Tibial artery (tissue), 4 donors: ENCODE data around the gene CERT1.
A peak's percentile ranks its signal among the peaks of the same experiment; 100 is the strongest.
"Not testable (repeated sequence)": the region's sequence is repeated elsewhere in the genome, so short reads cannot be mapped to it uniquely, and the experiment has no call there.

Experiments
- DNase-seq, 2 donors: peaks; one replicate each; pipeline ENCODE4 v3.0.0-alpha.2; 2019
- H3K27ac ChIP-seq, 2 donors: fragments of 200-600 bp; sonication (generic) in 1 of 2; 1 replicate in 1 of 2; 2 replicates in 1 of 2; pipeline ENCODE4 v1.5.1; 2018 to 2019; ENCODE audit warnings: mild to moderate bottlenecking in 1 of 2
- H3K27me3 ChIP-seq, 2 donors: fragments of 200-600 bp; sonication (generic) in 1 of 2; one replicate each; pipeline versions ENCODE4 v1.5.1 to v1.6.0; 2016 to 2019
- H3K36me3 ChIP-seq, 3 donors: fragments of 200-600 bp; sonication (generic) in 2 of 3; one replicate each; pipeline ENCODE4 v1.5.1; 2016 to 2019; ENCODE audit warnings: mild to moderate bottlenecking in 2 of 3
- H3K4me1 ChIP-seq, 4 donors: fragments of 200-600 bp; sonication (generic) in 2 of 4; 1 replicate in 3 of 4; 2 replicates in 1 of 4; pipeline ENCODE4 v1.5.1; 2016 to 2019
- H3K4me3 ChIP-seq, 2 donors: fragments of 200-600 bp; sonication (generic) in 1 of 2; 1 replicate in 1 of 2; 2 replicates in 1 of 2; pipeline ENCODE4 v1.5.1; 2018 to 2019; ENCODE audit warnings: mild to moderate bottlenecking in 2 of 2
- H3K9me3 ChIP-seq, 3 donors: fragments of 200-600 bp; sonication (generic) in 1 of 3; one replicate each; pipeline ENCODE4 v1.5.1; 2016 to 2019
- CTCF ChIP-seq, 2 experiments: fragments of 200-600 bp in 1 of 2; fragments of 450-650 bp in 1 of 2; IDR thresholded peaks; one replicate each; pipeline ENCODE4 v1.5.1; 2017 to 2019; ENCODE audit warnings: antibody characterized with exemption in 2 of 2, mild to moderate bottlenecking in 1 of 2, moderate library complexity in 1 of 2
- intact Hi-C: fragments of 100-400 bp; cut with DNase I; formaldehyde crosslinking; loops from one replicate; pipeline ENCODE4 v1.15.0; 2023; ENCODE audit warnings: low total_unique reads

Gene CERT1, protein sequence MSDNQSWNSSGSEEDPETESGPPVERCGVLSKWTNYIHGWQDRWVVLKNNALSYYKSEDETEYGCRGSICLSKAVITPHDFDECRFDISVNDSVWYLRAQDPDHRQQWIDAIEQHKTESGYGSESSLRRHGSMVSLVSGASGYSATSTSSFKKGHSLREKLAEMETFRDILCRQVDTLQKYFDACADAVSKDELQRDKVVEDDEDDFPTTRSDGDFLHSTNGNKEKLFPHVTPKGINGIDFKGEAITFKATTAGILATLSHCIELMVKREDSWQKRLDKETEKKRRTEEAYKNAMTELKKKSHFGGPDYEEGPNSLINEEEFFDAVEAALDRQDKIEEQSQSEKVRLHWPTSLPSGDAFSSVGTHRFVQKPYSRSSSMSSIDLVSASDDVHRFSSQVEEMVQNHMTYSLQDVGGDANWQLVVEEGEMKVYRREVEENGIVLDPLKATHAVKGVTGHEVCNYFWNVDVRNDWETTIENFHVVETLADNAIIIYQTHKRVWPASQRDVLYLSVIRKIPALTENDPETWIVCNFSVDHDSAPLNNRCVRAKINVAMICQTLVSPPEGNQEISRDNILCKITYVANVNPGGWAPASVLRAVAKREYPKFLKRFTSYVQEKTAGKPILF

DNA sequence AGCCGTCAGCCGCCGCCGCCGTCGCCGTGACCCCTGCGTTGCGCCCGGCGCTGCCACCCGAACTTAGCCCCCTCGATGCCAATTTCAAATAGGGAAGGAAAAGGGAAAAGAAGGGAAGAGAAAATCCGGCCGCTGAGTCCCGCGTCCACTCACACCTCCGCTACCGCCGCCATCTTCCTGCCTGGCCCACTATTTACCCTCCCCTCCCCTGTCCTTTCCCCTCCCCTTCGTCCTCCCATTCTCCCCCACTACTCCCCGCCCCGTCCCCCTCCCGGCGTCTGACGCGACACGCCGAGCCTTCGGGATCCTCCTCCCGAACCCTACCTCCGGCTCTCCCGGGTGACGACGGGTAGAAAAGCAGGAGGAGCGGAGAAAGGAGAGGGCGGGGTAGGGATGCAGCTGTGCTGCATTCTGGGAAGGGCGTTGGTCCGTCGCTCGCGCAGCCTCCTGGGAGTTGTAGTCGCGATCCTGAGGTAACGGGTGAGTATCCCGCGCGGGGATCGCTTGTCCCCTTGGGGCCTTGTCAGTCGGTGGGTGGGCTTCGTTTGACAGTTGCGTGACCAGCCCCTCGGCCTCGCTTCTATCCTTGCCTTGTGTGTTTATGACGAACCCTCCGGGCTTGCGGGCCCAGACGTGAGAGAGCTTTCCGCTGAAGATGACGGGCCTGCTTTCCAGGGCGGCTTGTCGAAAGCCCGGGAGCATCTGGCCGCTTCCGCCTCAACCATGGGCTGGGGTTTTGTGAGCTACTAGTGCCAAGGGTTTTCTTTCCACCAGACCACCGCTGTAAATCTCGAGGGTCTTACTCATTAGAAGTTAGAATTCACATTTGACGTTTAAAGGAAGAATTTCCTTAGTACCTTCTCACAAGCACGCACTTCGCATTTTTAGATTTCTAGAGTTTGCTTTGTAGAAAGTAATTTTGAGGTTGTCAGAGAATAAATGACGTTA lies at the start of gene CERT1, which contains the start of gene POLK:
TSS of gene CERT1 (minus strand) at position 195 of the 948 bp plus-strand sequence. CDS start 422 bp downstream, outside the sequence.
TSS of gene POLK (plus strand) at position 457 of the 948 bp plus-strand sequence.
- H3K27me3 ChIP-seq = no peaks in the 10 kb centered on the region
- no peaks in the 10 kb centered on the region for H3K9me3 ChIP-seq
- H3K4me3 ChIP-seq = peak within 1 kb of the TSS; percentile 81 to 92
- intact Hi-C loops = loop anchor here (2.0 to 5.0 kb wide), 2 partner anchors 205 to 459 kb away; partner anchors contain the start of genes GCNT4 and POC5
- peak within 1 kb of the TSS; percentile 93 to 97 for H3K27ac ChIP-seq
- H3K36me3 ChIP-seq = no peaks in the 10 kb centered on the region
- no peak for TF ChIP-seq CTCF (IDR thresholded peaks at IDR 0.05)
- DNase-seq = peak; percentile 98 to 99
- H3K4me1 ChIP-seq = peaks cover 0 to 46% (median 16%) of the 10 kb centered on the region in 4 donors

GRCh38 chr5:75560655-75561054 lies 49.2 kb upstream of the CERT1 start:
- H3K9me3 ChIP-seq, DNase-seq, H3K4me3 ChIP-seq, H3K27me3 ChIP-seq, intact Hi-C loops, H3K27ac ChIP-seq: not testable (repeated sequence)
- Histone ChIP-seq H3K36me3 (peaks cover 1 to 14% (median 14%) of the 10 kb centered on the region in 3 donors), H3K4me1 (peaks cover 0 to 23% (median 2%) of the 10 kb centered on the region in 4 donors)

DNA sequence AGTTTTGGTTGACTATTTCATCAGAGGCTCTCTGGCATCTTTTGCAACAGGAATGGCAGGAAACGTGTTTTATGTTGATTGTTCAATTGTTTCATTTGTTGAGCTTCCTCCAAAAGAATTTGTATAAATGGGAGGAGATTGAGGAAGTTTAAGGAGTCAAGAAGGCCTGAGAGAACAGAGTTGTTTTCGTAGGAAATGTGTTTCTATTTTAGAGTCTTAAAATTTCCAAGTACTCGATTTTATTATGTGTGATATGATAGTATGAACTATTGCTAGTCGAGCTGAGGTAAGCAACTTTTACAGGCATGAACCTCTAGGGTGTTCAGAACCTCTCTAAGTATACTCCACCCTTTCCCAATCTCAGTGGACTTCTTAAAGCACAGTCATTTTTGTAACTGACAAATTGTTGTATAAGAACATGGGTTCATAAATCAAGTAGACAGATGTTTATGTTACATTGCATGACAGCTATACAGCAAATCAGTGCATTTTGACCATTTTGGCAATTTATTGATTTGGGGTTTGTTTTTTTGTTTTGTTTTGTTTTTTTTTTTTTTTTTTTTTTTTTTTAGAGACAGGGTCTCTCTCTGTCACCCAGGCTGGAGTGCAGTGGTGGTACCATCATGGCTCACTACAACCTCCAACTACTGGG lies 47.7 kb upstream of the CERT1 start:
- Histone ChIP-seq H3K9me3 (peaks cover 0 to 5% (median 0%) of the 10 kb centered on the region in 3 donors), H3K4me3 (no peak overlapping the region), H3K4me1 (peaks cover 0 to 23% (median 2%) of the 10 kb centered on the region in 4 donors), H3K27me3 (no peaks in the 10 kb centered on the region), H3K36me3 (peaks cover 10 to 22% (median 21%) of the 10 kb centered on the region in 3 donors), H3K27ac (peak overlapping the region in 1 of 2 donors; percentile 4)
- no peak for TF ChIP-seq CTCF (IDR thresholded peaks at IDR 0.05)
- intact Hi-C loops = no loop called here
- no peak for DNase-seq

DNA sequence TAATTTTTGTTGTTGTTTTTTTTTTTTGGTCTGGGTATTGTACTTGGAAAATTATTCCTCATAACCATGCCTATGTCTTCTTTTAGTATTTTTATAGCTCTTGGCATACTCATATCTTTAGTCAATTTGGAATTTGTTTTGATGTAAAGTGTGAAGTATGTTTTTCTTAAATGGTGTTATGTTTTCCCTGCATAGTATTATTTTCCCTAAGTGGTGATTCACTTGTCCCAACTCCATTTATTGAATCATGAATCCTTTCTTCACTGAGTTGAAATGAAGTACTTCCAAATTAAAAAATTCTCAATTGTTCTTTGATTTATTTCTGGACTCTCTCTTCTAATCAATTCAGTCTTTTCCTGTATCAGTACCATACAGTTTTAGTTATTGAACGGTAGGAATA lies 46.8 kb upstream of the CERT1 start:
- Histone ChIP-seq H3K4me3 (no peak overlapping the region), H3K4me1 (peaks cover 0 to 23% (median 2%) of the 10 kb centered on the region in 4 donors), H3K27me3 (no peaks in the 10 kb centered on the region), H3K27ac (no peak overlapping the region), H3K9me3 (peaks cover 0 to 5% (median 0%) of the 10 kb centered on the region in 3 donors), H3K36me3 (peaks cover 19 to 31% (median 30%) of the 10 kb centered on the region in 3 donors)
- intact Hi-C loops = no loop called here
- DNase-seq = no peak
- TF ChIP-seq CTCF (IDR thresholded peaks at IDR 0.05) = no peak

- no peaks in the 10 kb centered on the region for H3K9me3 ChIP-seq
- no peak for TF ChIP-seq CTCF (IDR thresholded peaks at IDR 0.05)
- no peak overlapping the region for H3K4me3 ChIP-seq
- peaks cover 0 to 8% (median 0%) of the 10 kb centered on the region in 4 donors for H3K4me1 ChIP-seq
- H3K27me3 ChIP-seq = no peaks in the 10 kb centered on the region
- peaks cover 26 to 41% (median 41%) of the 10 kb centered on the region in 3 donors for H3K36me3 ChIP-seq
- intact Hi-C loops = no loop called here
- no peak overlapping the region for H3K27ac ChIP-seq
- no peak for DNase-seq
Observed at GRCh38 chr5:75553358-75553757, 41.9 kb upstream of the CERT1 start.
